ENCODE measurements around the gene RHOA. TPM values are rescaled to one million over a fixed set of nuclear protein-coding genes. Genes with fewer than 3 reads are reported as not detected.

Gene RHOA
- 556 and 567 TPM in 2 replicates for polyA plus RNA-seq (2013)

GRCh38 chr3:49411968-49412631, at the start of gene RHOA, which contains the start of gene TCTA:
Gene RHOA (minus strand): TSS chr3:49411976. CDS start chr3:49375589, 36,387 bp downstream.
Gene TCTA (plus strand): TSS chr3:49412423. CDS start chr3:49412427, 4 bp downstream.
- DNase-seq = peak; percentile 100
- WGBS (ENCODE audit: extremely low coverage, insufficient coverage, insufficient read length) = no CpG with 5 or more reads among the region's 62 CpGs
- peak within 1 kb of the TSS; percentile 97 for H4K8ac ChIP-seq (ENCODE audit: low read depth, low read length)
- H3K23ac ChIP-seq (ENCODE audit: low read length) = no peak within 1 kb of the TSS
- peaks cover 15 to 25% of the 10 kb centered on the region in 2 experiments for H3K4me1 ChIP-seq (ENCODE audit: control insufficient read depth in 1 of 2, insufficient read depth in 2 of 2, low read length in 2 of 2)
- H2BK12ac ChIP-seq (ENCODE audit: low read length) = no peak within 1 kb of the TSS
- H3K36me3 ChIP-seq (ENCODE audit: control insufficient read depth in 1 of 2, insufficient read depth in 2 of 2, low read length in 2 of 2) = peaks cover 2 to 11% of the 10 kb centered on the region in 2 experiments
- peak within 1 kb of the TSS; percentile 98 for H4K91ac ChIP-seq (ENCODE audit: low read depth, low read length)
- H3K14ac ChIP-seq (ENCODE audit: low read length) = peak within 1 kb of the TSS; percentile 99
- H3K27ac ChIP-seq (ENCODE audit: low read depth, low read length) = peak within 1 kb of the TSS; percentile 92
- peak within 1 kb of the TSS; percentile 94 for H3K9ac ChIP-seq (ENCODE audit: low read length)
- H3K18ac ChIP-seq (ENCODE audit: low read length) = peak within 1 kb of the TSS; percentile 99
- H3K4me3 ChIP-seq (ENCODE audit: low read depth, low read length) = peak within 1 kb of the TSS; percentile 87
- H4K12ac ChIP-seq (ENCODE audit: low read depth, low read length) = peak within 1 kb of the TSS; percentile 98
- H3K4ac ChIP-seq (ENCODE audit: low read depth, low read length) = peak within 1 kb of the TSS; percentile 99
- H2AK5ac ChIP-seq (ENCODE audit: low read length) = peak within 1 kb of the TSS; percentile 97
- H3K79me2 ChIP-seq (ENCODE audit: control insufficient read depth, insufficient read depth, low read length, poor library complexity) = peaks cover 20% of the 10 kb centered on the region
- peak within 1 kb of the TSS; percentile 87 for H2BK120ac ChIP-seq (ENCODE audit: insufficient read depth, low read length, poor library complexity)
- H3K79me1 ChIP-seq (ENCODE audit: low read length) = peaks cover 13% of the 10 kb centered on the region
- H3K4me2 ChIP-seq (ENCODE audit: low read length) = peak within 1 kb of the TSS; percentile 87
- H3K27me3 ChIP-seq (ENCODE audit: insufficient read depth, low read length) = no peaks in the 10 kb centered on the region
- H2BK5ac ChIP-seq (ENCODE audit: low read depth, low read length, poor library complexity) = peak within 1 kb of the TSS; percentile 97
- peak within 1 kb of the TSS; percentile 94 for H2AFZ ChIP-seq (ENCODE audit: insufficient read depth, low read length, poor library complexity)
- peaks cover 2% of the 10 kb centered on the region for H3K9me3 ChIP-seq (ENCODE audit: insufficient read depth, low read depth, low read length)

- Histone ChIP-seq H3K18ac (ENCODE audit: low read length) (peak overlapping the region; percentile 83), H3K36me3 (ENCODE audit: control insufficient read depth in 1 of 2, insufficient read depth in 2 of 2, low read length in 2 of 2) (no peaks in the 10 kb centered on the region), H4K8ac (ENCODE audit: low read depth, low read length) (peak overlapping the region; percentile 87), H3K79me2 (ENCODE audit: control insufficient read depth, insufficient read depth, low read length, poor library complexity) (peaks cover 10% of the 10 kb centered on the region), H2AK5ac (ENCODE audit: low read length) (peak overlapping the region; percentile 65), H3K27me3 (ENCODE audit: insufficient read depth, low read length) (no peaks in the 10 kb centered on the region), H2BK5ac (ENCODE audit: low read depth, low read length, poor library complexity) (peak overlapping the region; percentile 96), H3K14ac (ENCODE audit: low read length) (peak overlapping the region; percentile 90), H2BK12ac (ENCODE audit: low read length) (peak overlapping the region; percentile 92), H3K4me2 (ENCODE audit: low read length) (peak overlapping the region; percentile 42), H3K4me3 (ENCODE audit: low read depth, low read length) (no peak overlapping the region), H4K12ac (ENCODE audit: low read depth, low read length) (peak overlapping the region; percentile 5), H3K9me3 (ENCODE audit: insufficient read depth, low read depth, low read length) (no peaks in the 10 kb centered on the region), H3K27ac (ENCODE audit: low read depth, low read length) (peak overlapping the region; percentile 98), H3K79me1 (ENCODE audit: low read length) (peaks cover 61% of the 10 kb centered on the region), H4K91ac (ENCODE audit: low read depth, low read length) (peak overlapping the region; percentile 99), H3K4ac (ENCODE audit: low read depth, low read length) (peak overlapping the region; percentile 56), H3K4me1 (ENCODE audit: control insufficient read depth in 1 of 2, insufficient read depth in 2 of 2, low read length in 2 of 2) (peaks cover 45 to 60% of the 10 kb centered on the region in 2 experiments), H2BK120ac (ENCODE audit: insufficient read depth, low read length, poor library complexity) (peak overlapping the region; percentile 98), H2AFZ (ENCODE audit: insufficient read depth, low read length, poor library complexity) (peak overlapping the region; percentile 59), H3K9ac (ENCODE audit: low read length) (no peak overlapping the region), H3K23ac (ENCODE audit: low read length) (no peak overlapping the region)
- peak in 1 of 2 donors; percentile 9 for DNase-seq
- WGBS (ENCODE audit: extremely low coverage, insufficient coverage, insufficient read length) = no CpG with 5 or more reads among the region's 4 CpGs
Observed at GRCh38 chr3:49460956-49461355, 49.2 kb upstream of the RHOA start.

- no peak overlapping the region for H3K23ac ChIP-seq (ENCODE audit: low read length)
- H3K27me3 ChIP-seq (ENCODE audit: insufficient read depth, low read length) = no peaks in the 10 kb centered on the region
Observed at GRCh38 chr3:49460188-49460890, 48.6 kb upstream of the RHOA start.

GRCh38 chr3:49456466-49456865, 44.7 kb upstream of the RHOA start:
- H3K9ac ChIP-seq (ENCODE audit: low read length) = no peak overlapping the region
- no CpG with 5 or more reads among the region's 3 CpGs for WGBS (ENCODE audit: extremely low coverage, insufficient coverage, insufficient read length)
- H3K36me3 ChIP-seq (ENCODE audit: control insufficient read depth in 1 of 2, insufficient read depth in 2 of 2, low read length in 2 of 2) = no peaks in the 10 kb centered on the region

More at GRCh38 chr3:49460188-49460890, 48.6 kb upstream of the RHOA start:
- peak overlapping the region; percentile 56 for H3K4ac ChIP-seq (ENCODE audit: low read depth, low read length)
- H3K18ac ChIP-seq (ENCODE audit: low read length) = peak overlapping the region; percentile 83
- peak overlapping the region; percentile 98 for H2BK120ac ChIP-seq (ENCODE audit: insufficient read depth, low read length, poor library complexity)
- peak overlapping the region; percentile 93 for H2BK12ac ChIP-seq (ENCODE audit: low read length)
- H3K14ac ChIP-seq (ENCODE audit: low read length) = peak overlapping the region; percentile 90
- H3K4me1 ChIP-seq (ENCODE audit: control insufficient read depth in 1 of 2, insufficient read depth in 2 of 2, low read length in 2 of 2) = peaks cover 43 to 56% of the 10 kb centered on the region in 2 experiments
- H3K36me3 ChIP-seq (ENCODE audit: control insufficient read depth in 1 of 2, insufficient read depth in 2 of 2, low read length in 2 of 2) = no peaks in the 10 kb centered on the region
- H4K8ac ChIP-seq (ENCODE audit: low read depth, low read length) = peak overlapping the region; percentile 87
- H2BK5ac ChIP-seq (ENCODE audit: low read depth, low read length, poor library complexity) = peak overlapping the region; percentile 96
- peaks cover 59% of the 10 kb centered on the region for H3K79me1 ChIP-seq (ENCODE audit: low read length)
- H2AFZ ChIP-seq (ENCODE audit: insufficient read depth, low read length, poor library complexity) = no peak overlapping the region
- H3K4me3 ChIP-seq (ENCODE audit: low read depth, low read length) = no peak overlapping the region
- peak overlapping the region; percentile 5 for H4K12ac ChIP-seq (ENCODE audit: low read depth, low read length)
- H3K9me3 ChIP-seq (ENCODE audit: insufficient read depth, low read depth, low read length) = no peaks in the 10 kb centered on the region
- WGBS (ENCODE audit: extremely low coverage, insufficient coverage, insufficient read length) = no CpG with 5 or more reads among the region's 2 CpGs
- H3K4me2 ChIP-seq (ENCODE audit: low read length) = no peak overlapping the region
- H4K91ac ChIP-seq (ENCODE audit: low read depth, low read length) = peak overlapping the region; percentile 99
- peak; percentile 54 to 65 for DNase-seq
- peak overlapping the region; percentile 98 for H3K27ac ChIP-seq (ENCODE audit: low read depth, low read length)
- H3K9ac ChIP-seq (ENCODE audit: low read length) = no peak overlapping the region
- peaks cover 8% of the 10 kb centered on the region for H3K79me2 ChIP-seq (ENCODE audit: control insufficient read depth, insufficient read depth, low read length, poor library complexity)
- peak overlapping the region; percentile 67 for H2AK5ac ChIP-seq (ENCODE audit: low read length)

More at GRCh38 chr3:49456466-49456865, 44.7 kb upstream of the RHOA start:
- H3K79me1 ChIP-seq (ENCODE audit: low read length) = peaks cover 38% of the 10 kb centered on the region
- H3K4me3 ChIP-seq (ENCODE audit: low read depth, low read length) = no peak overlapping the region
- H4K12ac ChIP-seq (ENCODE audit: low read depth, low read length) = no peak overlapping the region
- peak overlapping the region; percentile 0 for H2BK12ac ChIP-seq (ENCODE audit: low read length)
- peak in 1 of 2 donors; percentile 82 for DNase-seq
- H2AK5ac ChIP-seq (ENCODE audit: low read length) = no peak overlapping the region
- no peak overlapping the region for H2AFZ ChIP-seq (ENCODE audit: insufficient read depth, low read length, poor library complexity)
- H3K4me1 ChIP-seq (ENCODE audit: control insufficient read depth in 1 of 2, insufficient read depth in 2 of 2, low read length in 2 of 2) = peaks cover 38 to 42% of the 10 kb centered on the region in 2 experiments
- peak overlapping the region; percentile 2 for H4K91ac ChIP-seq (ENCODE audit: low read depth, low read length)
- no peak overlapping the region for H3K4ac ChIP-seq (ENCODE audit: low read depth, low read length)
- H3K18ac ChIP-seq (ENCODE audit: low read length) = no peak overlapping the region
- peak overlapping the region; percentile 1 for H3K14ac ChIP-seq (ENCODE audit: low read length)
- H3K9me3 ChIP-seq (ENCODE audit: insufficient read depth, low read depth, low read length) = no peaks in the 10 kb centered on the region
- no peak overlapping the region for H3K4me2 ChIP-seq (ENCODE audit: low read length)
- H2BK120ac ChIP-seq (ENCODE audit: insufficient read depth, low read length, poor library complexity) = peak overlapping the region; percentile 8
- H3K27me3 ChIP-seq (ENCODE audit: insufficient read depth, low read length) = no peaks in the 10 kb centered on the region
- no peak overlapping the region for H4K8ac ChIP-seq (ENCODE audit: low read depth, low read length)
- H3K27ac ChIP-seq (ENCODE audit: low read depth, low read length) = no peak overlapping the region
- H3K79me2 ChIP-seq (ENCODE audit: control insufficient read depth, insufficient read depth, low read length, poor library complexity) = peaks cover 7% of the 10 kb centered on the region
- H2BK5ac ChIP-seq (ENCODE audit: low read depth, low read length, poor library complexity) = peak overlapping the region; percentile 0
- H3K23ac ChIP-seq (ENCODE audit: low read length) = no peak overlapping the region
